Right lobe of liver (tissue), 6 donors: ENCODE results near the gene EIF2B2. TPM values are rescaled to one million over a fixed set of nuclear protein-coding genes. Genes with fewer than 3 reads are reported as not detected.

ENCODE experiments used
- ATAC-seq, 4 donors: fragments of 200-7000 bp; cut with Tn5 transposase; one replicate each; pipeline ENCODE4 v1.9.1; 2020; ENCODE audit warnings: mild to moderate bottlenecking in 4 of 4, moderate library complexity in 4 of 4
- DNase-seq, 3 donors: peaks; one replicate each; pipeline ENCODE4 v3.0.0-alpha.2; 2020
- H3K27ac ChIP-seq, 3 donors: fragments of 200-600 bp; one replicate each; pipeline ENCODE4 v1.8.0; 2022
- H3K27me3 ChIP-seq, 2 donors: fragments of 200-600 bp; one replicate each; pipeline ENCODE4 v1.8.0; 2022
- H3K36me3 ChIP-seq, 4 donors: fragments of 200-600 bp; sonication (generic) in 1 of 4; one replicate each; pipeline versions ENCODE4 v1.5.1 to v1.8.0; 2017 to 2022; ENCODE audit warnings: control low read depth in 1 of 4
- H3K4me1 ChIP-seq, 4 donors: fragments of 200-600 bp; sonication (generic) in 1 of 4; one replicate each; pipeline versions ENCODE4 v1.5.1 to v1.8.0; 2017 to 2022; ENCODE audit warnings: control low read depth in 1 of 4
- H3K4me3 ChIP-seq, 3 donors: fragments of 200-600 bp; one replicate each; pipeline ENCODE4 v1.8.0; 2022
- H3K9me3 ChIP-seq, 4 donors: fragments of 200-600 bp; sonication (generic) in 1 of 4; one replicate each; pipeline versions ENCODE4 v1.5.1 to v1.8.0; 2017 to 2022; ENCODE audit warnings: control low read depth in 1 of 4
- POLR2A ChIP-seq: fragments of 450-650 bp; IDR thresholded peaks from one replicate; pipeline ENCODE4 v1.6.1; 2017; ENCODE audit warnings: antibody characterized with exemption, mild to moderate bottlenecking
- WGBS: methylation state at CpG from one replicate; pipeline ENCODE4 v1.1.6; 2018; ENCODE audit warnings: low coverage, low lambda C conversion rate; ENCODE audit not compliant: insufficient coverage; ENCODE audit errors: missing lambda C conversion rate; 5-methylcytosine and 5-hydroxymethylcytosine counted together
- intact Hi-C, 2 donors: fragments of 100-400 bp; cut with DNase I; formaldehyde crosslinking; loops; one replicate each; pipeline versions ENCODE4 v1.11.2 to v1.14.1; 2022
- total RNA-seq, 6 experiments: library from RNA; depleted of rRNA in 2 of 6; stranded (reverse); fragments of >200 nt in 2 of 6; fragmentation: NEBNext Ultra II Directional in 3 of 6; extraction: Animal tissue kit (Norgen Biotek cat#: 25700) in 3 of 6; gene quantifications; one replicate each; pipeline versions ENCODE4 v1.1.0 to v1.2.4, GENCODE V29; 2016 to 2023
- TF ChIP-seq, protein P1 (sequence below), 4 donors: fragments of 200-600 bp in 3 of 4; fragments of 450-650 bp in 1 of 4; IDR thresholded peaks; one replicate each; pipeline versions ENCODE4 v1.5.1 to v1.8.0; 2016 to 2022; ENCODE audit warnings: antibody characterized with exemption in 4 of 4, mild to moderate bottlenecking in 2 of 4
- donor health status: DM: no; HTN: yes; CAD: no.
- donor health status: DM: no; HTN: no; CAD: no.
- donor health status: DM: no; HTN: no; CAD: no.
- donor health status: DM: no; HTN: yes; CAD: no.
- donor health status: DM: no; HTN: yes; CAD: no.

EIF2B2 gene
- total RNA-seq, 6 experiments from 2014 or later, result 16.1 to 37.5 (median 20.1) TPM

DNA sequence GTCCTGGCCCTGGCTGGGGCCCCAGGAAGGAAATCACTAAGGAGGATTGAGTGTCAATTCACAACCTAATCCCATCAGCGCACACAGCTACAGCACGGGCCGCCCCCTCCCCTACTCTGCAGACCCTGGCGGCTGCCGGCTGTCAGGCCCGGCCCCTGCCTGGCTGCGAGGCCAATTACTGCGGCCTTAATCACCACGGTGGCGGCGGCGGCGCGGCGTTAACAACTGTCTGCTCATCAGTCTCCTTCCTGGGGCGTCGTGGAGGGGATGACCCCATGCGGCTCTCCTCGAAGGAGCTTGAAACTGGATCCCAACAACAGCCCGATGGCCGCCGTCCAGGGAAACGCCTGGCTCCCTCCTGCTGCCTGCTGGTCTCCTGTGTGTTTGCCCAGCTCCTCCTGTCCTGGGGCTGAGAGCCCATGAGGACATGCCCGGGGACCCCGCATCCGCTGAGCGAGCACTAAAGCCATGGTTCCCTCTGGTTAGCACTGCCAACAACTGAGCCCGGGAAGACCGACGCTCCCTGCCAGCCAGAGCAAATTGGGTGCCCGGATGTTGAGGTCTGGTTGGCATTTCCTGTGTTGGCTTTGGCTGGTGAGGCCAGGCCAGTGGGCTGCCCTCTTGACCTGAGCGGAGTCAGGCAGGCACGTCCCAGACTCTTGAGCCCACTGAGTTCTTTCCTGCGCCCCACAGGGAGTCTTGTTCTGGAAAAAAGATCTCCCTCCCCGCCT, 21.8 kb upstream of the EIF2B2 start:
- intact Hi-C loops, result no loop called here
- WGBS, result 47% methylated on average over 3 of the region's 35 CpGs
- Histone ChIP-seq H3K4me1 (no peaks in the 10 kb centered on the region), H3K36me3 (no peaks in the 10 kb centered on the region), H3K27ac (no peak overlapping the region), H3K9me3 (no peaks in the 10 kb centered on the region), H3K27me3 (no peaks in the 10 kb centered on the region), H3K4me3 (no peak overlapping the region)
- ATAC-seq (peak in 3 of 4 donors; percentile 11 to 18 (median 16)), DNase-seq (peak in 1 of 3 donors; percentile 43)
- TF ChIP-seq, protein P1, sequence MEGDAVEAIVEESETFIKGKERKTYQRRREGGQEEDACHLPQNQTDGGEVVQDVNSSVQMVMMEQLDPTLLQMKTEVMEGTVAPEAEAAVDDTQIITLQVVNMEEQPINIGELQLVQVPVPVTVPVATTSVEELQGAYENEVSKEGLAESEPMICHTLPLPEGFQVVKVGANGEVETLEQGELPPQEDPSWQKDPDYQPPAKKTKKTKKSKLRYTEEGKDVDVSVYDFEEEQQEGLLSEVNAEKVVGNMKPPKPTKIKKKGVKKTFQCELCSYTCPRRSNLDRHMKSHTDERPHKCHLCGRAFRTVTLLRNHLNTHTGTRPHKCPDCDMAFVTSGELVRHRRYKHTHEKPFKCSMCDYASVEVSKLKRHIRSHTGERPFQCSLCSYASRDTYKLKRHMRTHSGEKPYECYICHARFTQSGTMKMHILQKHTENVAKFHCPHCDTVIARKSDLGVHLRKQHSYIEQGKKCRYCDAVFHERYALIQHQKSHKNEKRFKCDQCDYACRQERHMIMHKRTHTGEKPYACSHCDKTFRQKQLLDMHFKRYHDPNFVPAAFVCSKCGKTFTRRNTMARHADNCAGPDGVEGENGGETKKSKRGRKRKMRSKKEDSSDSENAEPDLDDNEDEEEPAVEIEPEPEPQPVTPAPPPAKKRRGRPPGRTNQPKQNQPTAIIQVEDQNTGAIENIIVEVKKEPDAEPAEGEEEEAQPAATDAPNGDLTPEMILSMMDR (IDR thresholded peaks at IDR 0.05), result no peak
- no peak for TF ChIP-seq POLR2A

DNA sequence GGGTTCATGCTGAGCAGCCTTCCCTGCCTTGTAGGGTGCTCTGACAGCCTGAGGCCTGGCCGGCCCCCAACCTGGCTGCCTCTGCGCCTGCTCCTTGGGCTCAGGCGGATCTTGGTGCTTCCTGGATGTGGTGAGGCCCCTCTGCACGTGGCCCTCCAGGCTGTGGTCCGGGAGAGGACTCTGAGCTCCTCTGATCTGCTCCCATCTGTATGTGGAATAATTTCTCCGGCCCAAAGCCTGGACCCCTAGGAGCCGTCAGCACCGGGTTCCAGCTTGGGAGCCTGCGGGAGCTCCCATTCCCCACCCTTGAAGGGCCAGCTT, 21.3 kb upstream of the EIF2B2 start:
- no peaks in the 10 kb centered on the region for H3K4me1 ChIP-seq
- H3K36me3 ChIP-seq, result no peaks in the 10 kb centered on the region
- H3K4me3 ChIP-seq, result no peak overlapping the region
- H3K27ac ChIP-seq, result no peak overlapping the region
- H3K27me3 ChIP-seq, result no peaks in the 10 kb centered on the region
- intact Hi-C loops, result no loop called here
- TF ChIP-seq POLR2A, result no peak
- TF ChIP-seq, protein P1 (IDR thresholded peaks at IDR 0.05), result no peak
- ATAC-seq, result no peak
- H3K9me3 ChIP-seq, result no peaks in the 10 kb centered on the region
- WGBS, result no CpG with 5 or more reads among the region's 9 CpGs
- DNase-seq, result peak in 1 of 3 donors; percentile 31

DNA sequence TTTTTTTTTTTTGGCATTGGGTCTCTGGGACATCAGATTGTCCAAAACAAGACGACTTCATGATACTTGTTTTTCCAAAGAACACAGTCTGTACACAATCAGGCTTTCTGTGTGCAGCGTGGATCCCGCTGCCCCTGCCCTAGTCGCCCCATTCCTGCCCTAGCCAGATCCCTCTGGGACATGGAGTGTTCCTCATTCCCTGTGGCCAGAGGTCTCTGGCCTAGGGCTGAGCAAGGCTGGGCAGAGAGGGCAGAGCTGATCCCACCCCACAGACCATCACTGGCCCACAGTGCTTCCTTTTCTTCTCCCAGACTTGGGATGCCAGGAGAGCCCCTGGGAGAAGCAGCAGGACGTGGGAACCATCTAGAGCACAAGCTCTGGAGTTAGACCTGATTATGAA, 20.9 kb upstream of the EIF2B2 start:
- ATAC-seq (no peak), DNase-seq (peak in 1 of 3 donors; percentile 17)
- 71% methylated on average over 5 of the region's 5 CpGs for WGBS
- H3K27me3 ChIP-seq, result no peaks in the 10 kb centered on the region
- H3K36me3 ChIP-seq, result no peaks in the 10 kb centered on the region
- H3K4me3 ChIP-seq, result no peak overlapping the region
- intact Hi-C loops, result no loop called here
- no peak overlapping the region for H3K27ac ChIP-seq
- no peak for TF ChIP-seq POLR2A
- TF ChIP-seq, protein P1 (IDR thresholded peaks at IDR 0.05), result no peak
- no peaks in the 10 kb centered on the region for H3K9me3 ChIP-seq
- no peaks in the 10 kb centered on the region for H3K4me1 ChIP-seq

DNA sequence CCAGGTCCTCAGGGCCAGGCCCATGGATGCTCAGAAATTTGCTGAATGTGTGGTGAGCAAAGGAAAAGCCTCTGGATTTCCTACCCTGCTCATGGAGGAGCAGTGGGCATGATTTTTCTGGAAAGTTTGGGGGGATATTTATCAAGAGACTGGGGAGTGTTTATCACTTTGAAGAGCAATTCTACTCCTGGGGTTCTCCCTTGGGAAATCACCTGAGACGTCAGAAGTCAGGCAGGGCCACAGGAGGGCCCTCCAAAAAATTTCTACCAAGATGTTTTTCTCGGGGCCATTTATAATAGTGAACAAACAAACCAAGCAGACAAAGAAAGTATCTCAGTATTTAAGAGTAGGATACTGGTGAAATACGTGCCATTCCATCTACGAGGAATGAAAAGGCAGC, 20.1 kb upstream of the EIF2B2 start:
- ATAC-seq (no peak), DNase-seq (no peak)
- Histone ChIP-seq H3K9me3 (no peaks in the 10 kb centered on the region), H3K4me3 (no peak overlapping the region), H3K27me3 (no peaks in the 10 kb centered on the region), H3K27ac (no peak overlapping the region), H3K36me3 (no peaks in the 10 kb centered on the region), H3K4me1 (no peaks in the 10 kb centered on the region)
- TF ChIP-seq, protein P1 (IDR thresholded peaks at IDR 0.05), result no peak
- intact Hi-C loops, result no loop called here
- 84% methylated on average over 4 of the region's 4 CpGs for WGBS
